HepG2 (cell line): ENCODE data around the gene DENND4B. TPM values are rescaled to one million over a fixed set of nuclear protein-coding genes. Genes with fewer than 3 reads are reported as not detected.

Source experiments
- ATF7-NPFF ChIP-seq: sonication (generic); formaldehyde crosslinking; IDR thresholded peaks from 2 replicates; pipeline ENCODE4 v1.8.1; 2023; ENCODE audit warnings: mild to moderate bottlenecking, low read depth, missing genetic modification reagents, moderate library complexity
- ERF ChIP-seq: IDR thresholded peaks from 2 replicates; pipeline ENCODE4 v1.6.1; 2018; ENCODE audit warnings: missing biosample characterization, missing genetic modification reagents
- FOSL2 ChIP-seq: sonication (generic); formaldehyde crosslinking; IDR thresholded peaks from 2 replicates; pipeline ENCODE4 v1.4.0; 2020; ENCODE audit warnings: missing genetic modification reagents
- IRF2 ChIP-seq: IDR thresholded peaks from 2 replicates; pipeline ENCODE4 v1.6.1; 2018; ENCODE audit warnings: missing genetic modification reagents, missing compliant biosample characterization
- NKX3-1 ChIP-seq: sonication (generic); formaldehyde crosslinking; IDR thresholded peaks from 2 replicates; pipeline ENCODE4 v1.5.0; 2020; ENCODE audit warnings: missing genetic modification reagents
- ONECUT2 ChIP-seq: sonication (generic); formaldehyde crosslinking; IDR thresholded peaks from 2 replicates; pipeline ENCODE4 v1.4.0; 2020; ENCODE audit warnings: missing genetic modification reagents
- PAF1 ChIP-seq: IDR thresholded peaks from 2 replicates; pipeline ENCODE4 v1.6.1; 2016; ENCODE audit warnings: missing genetic modification reagents, missing compliant biosample characterization
- PHB2 ChIP-seq: fragments of 450-650 bp; IDR thresholded peaks from 2 replicates; pipeline ENCODE4 v1.6.1; 2018; ENCODE audit not compliant: partially characterized antibody
- PPARG ChIP-seq: conservative IDR thresholded peaks from 2 replicates; pipeline ENCODE4 v1.6.1; 2016; ENCODE audit warnings: missing biosample characterization, missing genetic modification reagents
- RBAK ChIP-seq: sonication (generic); formaldehyde crosslinking; IDR thresholded peaks from 2 replicates; pipeline ENCODE4 v1.5.1; 2020; ENCODE audit warnings: mild to moderate bottlenecking, missing genetic modification reagents
- SPEN ChIP-seq: sonication (generic); formaldehyde crosslinking; IDR thresholded peaks from 2 replicates; pipeline ENCODE4 v1.5.1; 2020; ENCODE audit warnings: low read depth, mild to moderate bottlenecking, missing genetic modification reagents
- YY1 ChIP-seq: IDR thresholded peaks from 2 replicates; pipeline ENCODE4 v1.6.1; 2011; ENCODE audit warnings: low read length, low read depth, moderate library complexity, mild to moderate bottlenecking; ENCODE audit not compliant: insufficient read depth, insufficient replicate concordance
- ZBTB3 ChIP-seq: sonication (generic); formaldehyde crosslinking; IDR thresholded peaks from 2 replicates; pipeline ENCODE4 v1.4.0; 2020; ENCODE audit warnings: low read depth, mild to moderate bottlenecking, moderate library complexity, missing genetic modification reagents, borderline replicate concordance
- ZBTB42 ChIP-seq: sonication (generic); formaldehyde crosslinking; IDR thresholded peaks from 2 replicates; pipeline ENCODE4 v1.5.0; 2020; ENCODE audit warnings: mild to moderate bottlenecking, missing genetic modification reagents
- ZFAT ChIP-seq: sonication (generic); formaldehyde crosslinking; conservative IDR thresholded peaks from 2 replicates; pipeline ENCODE4 v1.8.1; 2023; ENCODE audit warnings: missing genetic modification reagents, inconsistent platforms
- ZNF354B ChIP-seq: sonication (generic); formaldehyde crosslinking; IDR thresholded peaks from 2 replicates; pipeline ENCODE4 v1.8.0; 2022; ENCODE audit warnings: mild to moderate bottlenecking, missing genetic modification reagents
- ZNF431 ChIP-seq: sonication (generic); formaldehyde crosslinking; IDR thresholded peaks from 2 replicates; pipeline ENCODE4 v1.9.0; 2022; ENCODE audit warnings: missing genetic modification reagents, low read depth, mild to moderate bottlenecking, borderline replicate concordance
- ZNF556 ChIP-seq: sonication (generic); formaldehyde crosslinking; IDR thresholded peaks from 2 replicates; pipeline ENCODE4 v1.4.0; 2020; ENCODE audit warnings: mild to moderate bottlenecking, missing genetic modification reagents, borderline replicate concordance
- ZNF619 ChIP-seq: sonication (generic); formaldehyde crosslinking; IDR thresholded peaks from 2 replicates; pipeline ENCODE4 v1.4.0; 2020; ENCODE audit warnings: mild to moderate bottlenecking, missing genetic modification reagents
- polyA plus RNA-seq, 8 experiments: library from polyadenylated mRNA; depleted of rRNA in 3 of 8; stranded (reverse) in 7 of 8; unstranded in 1 of 8; fragments of >200 nt; fragmentation: Illumina TruSeq in 4 of 8; extraction: Trizol in 4 of 8; gene quantifications; 2 replicates each; pipeline versions ENCODE4 v1.2.1 to v1.2.3, GENCODE V29; 2011 to 2016; ENCODE audit warnings: low read depth in 4 of 8, missing spikeins in 1 of 8, mixed read lengths in 1 of 8; ENCODE audit not compliant: insufficient read depth in 1 of 8
- total RNA-seq, 5 experiments: library from RNA; depleted of rRNA; stranded (reverse); fragments of >200 nt; fragmentation: Illumina TruSeq; extraction: Trizol; gene quantifications; 2 replicates each; pipeline ENCODE4 v1.2.3, GENCODE V29; 2016; ENCODE audit warnings: low read depth in 1 of 5
- TF ChIP-seq, protein P1 (sequence below): sonication (generic); formaldehyde crosslinking; IDR thresholded peaks from 2 replicates; pipeline ENCODE4 v1.8.1; 2023; ENCODE audit warnings: mild to moderate bottlenecking, missing genetic modification reagents
- TF ChIP-seq, protein P2 (sequence below): sonication (generic); formaldehyde crosslinking; conservative IDR thresholded peaks from 2 replicates; pipeline ENCODE4 v1.8.0; 2022; ENCODE audit warnings: low read depth, missing genetic modification reagents
- TF ChIP-seq, protein P3 (sequence below): sonication (generic); formaldehyde crosslinking; IDR thresholded peaks from 2 replicates; pipeline ENCODE4 v1.5.0; 2020; ENCODE audit warnings: mild to moderate bottlenecking, missing genetic modification reagents
- TF ChIP-seq, protein P4 (sequence below): sonication (generic); formaldehyde crosslinking; IDR thresholded peaks from 2 replicates; pipeline ENCODE4 v1.8.0; 2023; ENCODE audit warnings: mild to moderate bottlenecking, missing genetic modification reagents

DENND4B gene
- total and polyA plus RNA-seq, 2 of the 13 experiments (the other 11 are each of a cell fraction or from before 2014, with no cell fraction given), result 15.1 to 20.3 TPM

DNA sequence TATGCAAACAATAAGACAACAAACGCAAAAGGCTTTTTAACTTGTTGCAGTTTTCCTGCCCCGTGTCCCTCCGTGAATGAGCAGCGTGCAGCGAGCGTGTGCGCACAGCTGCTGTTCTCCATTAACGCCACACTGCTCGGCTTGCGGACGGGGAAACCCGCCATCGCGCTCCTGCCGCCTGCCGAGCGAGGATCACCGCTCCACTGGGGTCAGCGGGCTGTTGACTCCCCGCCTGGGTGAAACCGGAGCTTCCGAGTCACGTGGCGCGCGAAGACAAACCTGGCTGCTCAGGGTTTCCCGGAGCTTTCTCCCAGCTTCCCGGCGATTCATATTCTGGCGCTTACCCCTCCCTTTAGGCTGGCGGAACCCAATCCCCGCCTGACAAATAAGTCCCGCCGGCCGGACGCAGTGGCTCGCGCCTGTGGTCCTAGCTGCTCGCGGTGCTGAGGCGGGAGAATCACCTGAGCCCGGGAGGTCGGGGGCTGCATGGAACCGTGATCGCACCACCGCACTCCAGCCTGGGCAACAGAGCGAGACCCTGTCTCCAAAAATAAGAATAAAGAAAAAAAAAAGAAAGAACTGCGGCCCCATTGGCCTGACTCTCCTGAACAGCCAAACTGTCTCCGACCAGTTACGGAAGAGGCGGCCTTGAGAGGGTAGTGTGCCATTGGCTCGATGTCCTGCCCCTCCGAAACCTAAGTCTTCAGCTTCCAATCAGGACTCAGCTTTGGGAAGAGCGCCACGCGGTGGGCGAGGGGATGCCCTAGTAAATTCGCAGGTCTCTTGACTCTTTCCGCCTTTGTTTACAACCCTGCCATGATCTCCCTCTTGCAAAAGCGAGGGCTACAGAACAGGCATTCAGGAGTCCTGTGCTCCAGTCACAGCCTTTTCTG is 20.8 kb upstream of the DENND4B start, which contains the start of gene CREB3L4 (continued):
- TF ChIP-seq ZNF619 (CRISPR knock-in tag), result no peak; the same call in 1 of the 2 replicates
- TF ChIP-seq ATF7-NPFF (CRISPR knock-in tag), result peak; percentile 72
- TF ChIP-seq, protein P1, sequence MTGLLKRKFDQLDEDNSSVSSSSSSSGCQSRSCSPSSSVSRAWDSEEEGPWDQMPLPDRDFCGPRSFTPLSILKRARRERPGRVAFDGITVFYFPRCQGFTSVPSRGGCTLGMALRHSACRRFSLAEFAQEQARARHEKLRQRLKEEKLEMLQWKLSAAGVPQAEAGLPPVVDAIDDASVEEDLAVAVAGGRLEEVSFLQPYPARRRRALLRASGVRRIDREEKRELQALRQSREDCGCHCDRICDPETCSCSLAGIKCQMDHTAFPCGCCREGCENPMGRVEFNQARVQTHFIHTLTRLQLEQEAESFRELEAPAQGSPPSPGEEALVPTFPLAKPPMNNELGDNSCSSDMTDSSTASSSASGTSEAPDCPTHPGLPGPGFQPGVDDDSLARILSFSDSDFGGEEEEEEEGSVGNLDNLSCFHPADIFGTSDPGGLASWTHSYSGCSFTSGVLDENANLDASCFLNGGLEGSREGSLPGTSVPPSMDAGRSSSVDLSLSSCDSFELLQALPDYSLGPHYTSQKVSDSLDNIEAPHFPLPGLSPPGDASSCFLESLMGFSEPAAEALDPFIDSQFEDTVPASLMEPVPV, result peak; percentile 96
- TF ChIP-seq PAF1 (CRISPR knock-in tag), result no peak
- TF ChIP-seq, protein P2, sequence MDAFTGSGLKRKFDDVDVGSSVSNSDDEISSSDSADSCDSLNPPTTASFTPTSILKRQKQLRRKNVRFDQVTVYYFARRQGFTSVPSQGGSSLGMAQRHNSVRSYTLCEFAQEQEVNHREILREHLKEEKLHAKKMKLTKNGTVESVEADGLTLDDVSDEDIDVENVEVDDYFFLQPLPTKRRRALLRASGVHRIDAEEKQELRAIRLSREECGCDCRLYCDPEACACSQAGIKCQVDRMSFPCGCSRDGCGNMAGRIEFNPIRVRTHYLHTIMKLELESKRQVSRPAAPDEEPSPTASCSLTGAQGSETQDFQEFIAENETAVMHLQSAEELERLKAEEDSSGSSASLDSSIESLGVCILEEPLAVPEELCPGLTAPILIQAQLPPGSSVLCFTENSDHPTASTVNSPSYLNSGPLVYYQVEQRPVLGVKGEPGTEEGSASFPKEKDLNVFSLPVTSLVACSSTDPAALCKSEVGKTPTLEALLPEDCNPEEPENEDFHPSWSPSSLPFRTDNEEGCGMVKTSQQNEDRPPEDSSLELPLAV (CRISPR knock-in tag), result no peak; the same call in 1 of the 2 replicates
- TF ChIP-seq RBAK (CRISPR knock-in tag), result no peak
- peak; percentile 40 for TF ChIP-seq FOSL2
- TF ChIP-seq ZNF431 (CRISPR knock-in tag), result peak; percentile 93
- peak; percentile 71 for TF ChIP-seq SPEN
- TF ChIP-seq ZNF556 (CRISPR knock-in tag), result peak; percentile 53; the same call in 1 of the 2 replicates
- no peak for TF ChIP-seq ZBTB42 (CRISPR knock-in tag)
- TF ChIP-seq, protein P3, sequence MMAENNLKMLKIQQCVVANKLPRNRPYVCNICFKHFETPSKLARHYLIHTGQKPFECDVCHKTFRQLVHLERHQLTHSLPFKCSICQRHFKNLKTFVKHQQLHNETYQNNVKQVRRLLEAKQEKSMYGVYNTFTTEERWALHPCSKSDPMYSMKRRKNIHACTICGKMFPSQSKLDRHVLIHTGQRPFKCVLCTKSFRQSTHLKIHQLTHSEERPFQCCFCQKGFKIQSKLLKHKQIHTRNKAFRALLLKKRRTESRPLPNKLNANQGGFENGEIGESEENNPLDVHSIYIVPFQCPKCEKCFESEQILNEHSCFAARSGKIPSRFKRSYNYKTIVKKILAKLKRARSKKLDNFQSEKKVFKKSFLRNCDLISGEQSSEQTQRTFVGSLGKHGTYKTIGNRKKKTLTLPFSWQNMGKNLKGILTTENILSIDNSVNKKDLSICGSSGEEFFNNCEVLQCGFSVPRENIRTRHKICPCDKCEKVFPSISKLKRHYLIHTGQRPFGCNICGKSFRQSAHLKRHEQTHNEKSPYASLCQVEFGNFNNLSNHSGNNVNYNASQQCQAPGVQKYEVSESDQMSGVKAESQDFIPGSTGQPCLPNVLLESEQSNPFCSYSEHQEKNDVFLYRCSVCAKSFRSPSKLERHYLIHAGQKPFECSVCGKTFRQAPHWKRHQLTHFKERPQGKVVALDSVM (CRISPR knock-in tag), result no peak; the same call in 1 of the 2 replicates
- peak; percentile 53; the same call in 1 of the 2 replicates for TF ChIP-seq ERF (CRISPR knock-in tag)
- no peak for TF ChIP-seq PPARG
- 0 out of 2 replicates have a peak, but pooled peaks have one; percentile 43 for TF ChIP-seq NKX3-1 (CRISPR knock-in tag)
- peak; percentile 85 for TF ChIP-seq YY1
- peak; percentile 85 for TF ChIP-seq ZBTB3 (CRISPR knock-in tag)
- TF ChIP-seq, protein P4, sequence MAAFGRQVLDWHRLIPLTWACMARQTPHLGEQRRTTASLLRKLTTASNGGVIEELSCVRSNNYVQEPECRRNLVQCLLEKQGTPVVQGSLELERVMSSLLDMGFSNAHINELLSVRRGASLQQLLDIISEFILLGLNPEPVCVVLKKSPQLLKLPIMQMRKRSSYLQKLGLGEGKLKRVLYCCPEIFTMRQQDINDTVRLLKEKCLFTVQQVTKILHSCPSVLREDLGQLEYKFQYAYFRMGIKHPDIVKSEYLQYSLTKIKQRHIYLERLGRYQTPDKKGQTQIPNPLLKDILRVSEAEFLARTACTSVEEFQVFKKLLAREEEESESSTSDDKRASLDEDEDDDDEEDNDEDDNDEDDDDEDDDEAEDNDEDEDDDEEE, result no peak
- TF ChIP-seq PHB2, result no peak
- TF ChIP-seq ONECUT2, result no peak
- no peak; the same call in none of the 2 replicates for TF ChIP-seq IRF2
- TF ChIP-seq ZFAT (CRISPR knock-in tag), result no peak
- TF ChIP-seq ZNF354B (CRISPR knock-in tag), result peak; percentile 41; the same call in 1 of the 2 replicates
